NB4 (cell line): ENCODE data around the gene ZNF408.

Experiments used
- POLR2A ChIP-seq: IDR thresholded peaks from 2 replicates; pipeline ENCODE4 v1.6.1; 2011; ENCODE audit warnings: mild to moderate bottlenecking; ENCODE audit not compliant: insufficient read length; ENCODE audit errors: extremely low read depth
- TF ChIP-seq, protein P1 (sequence below): IDR thresholded peaks from one replicate; pipeline ENCODE4 v1.5.1; 2012; ENCODE audit warnings: low read depth, low read length
- TF ChIP-seq, protein P2 (sequence below): IDR thresholded peaks from 2 replicates; pipeline ENCODE4 v1.6.1; 2011; ENCODE audit warnings: low read depth, low read length

DNA sequence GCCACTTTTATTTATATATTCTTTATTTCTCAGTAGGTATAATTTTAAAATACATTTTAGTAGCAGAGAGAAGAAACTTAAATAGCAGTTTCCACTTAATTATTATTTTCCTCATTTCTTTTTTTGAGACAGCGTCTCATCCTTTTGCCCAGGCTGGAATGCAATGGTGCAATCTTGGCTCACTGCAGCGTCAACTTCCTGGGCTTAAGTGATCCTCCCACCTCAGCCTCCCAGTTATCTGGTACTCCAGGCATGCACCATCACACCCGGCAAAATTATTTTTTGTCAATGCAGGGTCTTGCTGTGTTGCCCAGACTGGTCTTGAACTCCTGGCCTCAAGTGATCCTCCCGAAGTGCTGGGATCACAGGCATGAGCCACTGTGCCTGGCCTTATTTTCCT lies 45.2 kb upstream of the ZNF408 start:
- TF ChIP-seq, protein P1, sequence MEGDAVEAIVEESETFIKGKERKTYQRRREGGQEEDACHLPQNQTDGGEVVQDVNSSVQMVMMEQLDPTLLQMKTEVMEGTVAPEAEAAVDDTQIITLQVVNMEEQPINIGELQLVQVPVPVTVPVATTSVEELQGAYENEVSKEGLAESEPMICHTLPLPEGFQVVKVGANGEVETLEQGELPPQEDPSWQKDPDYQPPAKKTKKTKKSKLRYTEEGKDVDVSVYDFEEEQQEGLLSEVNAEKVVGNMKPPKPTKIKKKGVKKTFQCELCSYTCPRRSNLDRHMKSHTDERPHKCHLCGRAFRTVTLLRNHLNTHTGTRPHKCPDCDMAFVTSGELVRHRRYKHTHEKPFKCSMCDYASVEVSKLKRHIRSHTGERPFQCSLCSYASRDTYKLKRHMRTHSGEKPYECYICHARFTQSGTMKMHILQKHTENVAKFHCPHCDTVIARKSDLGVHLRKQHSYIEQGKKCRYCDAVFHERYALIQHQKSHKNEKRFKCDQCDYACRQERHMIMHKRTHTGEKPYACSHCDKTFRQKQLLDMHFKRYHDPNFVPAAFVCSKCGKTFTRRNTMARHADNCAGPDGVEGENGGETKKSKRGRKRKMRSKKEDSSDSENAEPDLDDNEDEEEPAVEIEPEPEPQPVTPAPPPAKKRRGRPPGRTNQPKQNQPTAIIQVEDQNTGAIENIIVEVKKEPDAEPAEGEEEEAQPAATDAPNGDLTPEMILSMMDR = no peak
- TF ChIP-seq POLR2A = no peak
- TF ChIP-seq, protein P2, sequence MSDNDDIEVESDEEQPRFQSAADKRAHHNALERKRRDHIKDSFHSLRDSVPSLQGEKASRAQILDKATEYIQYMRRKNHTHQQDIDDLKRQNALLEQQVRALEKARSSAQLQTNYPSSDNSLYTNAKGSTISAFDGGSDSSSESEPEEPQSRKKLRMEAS = no peak
